ENCODE measurements around the gene PCDHA6. TPM values are rescaled to one million over a fixed set of nuclear protein-coding genes. Genes with fewer than 3 reads are reported as not detected.
"Not testable (repeated sequence)": the region's sequence is repeated elsewhere in the genome, so short reads cannot be mapped to it uniquely, and the experiment has no call there.

Gene PCDHA6, protein sequence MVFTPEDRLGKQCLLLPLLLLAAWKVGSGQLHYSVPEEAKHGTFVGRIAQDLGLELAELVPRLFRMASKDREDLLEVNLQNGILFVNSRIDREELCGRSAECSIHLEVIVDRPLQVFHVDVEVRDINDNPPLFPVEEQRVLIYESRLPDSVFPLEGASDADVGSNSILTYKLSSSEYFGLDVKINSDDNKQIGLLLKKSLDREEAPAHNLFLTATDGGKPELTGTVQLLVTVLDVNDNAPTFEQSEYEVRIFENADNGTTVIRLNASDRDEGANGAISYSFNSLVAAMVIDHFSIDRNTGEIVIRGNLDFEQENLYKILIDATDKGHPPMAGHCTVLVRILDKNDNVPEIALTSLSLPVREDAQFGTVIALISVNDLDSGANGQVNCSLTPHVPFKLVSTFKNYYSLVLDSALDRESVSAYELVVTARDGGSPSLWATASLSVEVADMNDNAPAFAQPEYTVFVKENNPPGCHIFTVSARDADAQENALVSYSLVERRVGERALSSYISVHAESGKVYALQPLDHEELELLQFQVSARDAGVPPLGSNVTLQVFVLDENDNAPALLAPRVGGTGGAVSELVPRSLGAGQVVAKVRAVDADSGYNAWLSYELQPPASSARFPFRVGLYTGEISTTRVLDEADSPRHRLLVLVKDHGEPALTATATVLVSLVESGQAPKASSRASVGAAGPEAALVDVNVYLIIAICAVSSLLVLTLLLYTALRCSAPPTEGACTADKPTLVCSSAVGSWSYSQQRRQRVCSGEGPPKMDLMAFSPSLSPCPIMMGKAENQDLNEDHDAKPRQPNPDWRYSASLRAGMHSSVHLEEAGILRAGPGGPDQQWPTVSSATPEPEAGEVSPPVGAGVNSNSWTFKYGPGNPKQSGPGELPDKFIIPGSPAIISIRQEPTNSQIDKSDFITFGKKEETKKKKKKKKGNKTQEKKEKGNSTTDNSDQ
- total RNA-seq (2014; rRNA removed; shearing (Covaris generic)), result not detected in 2 replicates

- H3K27ac ChIP-seq, result no peak within 1 kb of the TSS
- no peak for DNase-seq (ENCODE audit: low read depth in 1 of 2, low spot score in 2 of 2)
- H3K4me1 ChIP-seq (replicated peaks), result no peaks in the 10 kb centered on the region
- H3K4me3 ChIP-seq, result no peak within 1 kb of the TSS
- H3K36me3 ChIP-seq, result no peaks in the 10 kb centered on the region
- no peaks in the 10 kb centered on the region for H3K27me3 ChIP-seq (replicated peaks)
- peaks cover 5% of the 10 kb centered on the region; the same call in 1 of the 2 replicates for H3K9me3 ChIP-seq (replicated peaks)
These were observed at the start of gene PCDHA6 for GRCh38 chr5:140827704-140828361. PCDHA6 (plus strand) TSS chr5:140827960; CDS start chr5:140828092, 132 bp downstream.

DNA sequence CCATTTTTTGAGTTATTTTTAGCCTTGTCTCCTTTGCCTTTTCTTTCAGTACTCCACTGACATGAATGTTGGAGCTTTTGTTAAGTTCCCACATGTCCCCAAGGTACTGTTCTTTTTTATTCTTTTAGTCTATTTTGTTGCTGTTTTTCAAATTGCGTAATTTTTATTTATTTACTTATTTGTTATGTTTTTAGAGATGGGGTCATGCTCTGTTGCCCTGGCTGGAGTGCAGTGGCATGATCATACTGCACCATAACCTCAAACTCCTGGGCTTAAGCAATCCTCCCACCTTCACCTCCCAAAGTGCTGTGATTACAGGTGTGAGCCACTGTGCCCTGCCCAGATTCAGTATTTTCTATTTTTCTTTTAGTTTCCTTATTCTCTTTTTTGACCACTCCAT lies 47.2 kb upstream of the PCDHA6 start:
- peaks cover 7% of the 10 kb centered on the region; the same call in 1 of the 2 replicates for H3K9me3 ChIP-seq (replicated peaks)
- no peaks in the 10 kb centered on the region for H3K27me3 ChIP-seq (replicated peaks)
- no peak overlapping the region for H3K4me3 ChIP-seq
- H3K4me1 ChIP-seq (replicated peaks), result no peaks in the 10 kb centered on the region
- H3K27ac ChIP-seq, result no peak overlapping the region
- H3K36me3 ChIP-seq, result no peaks in the 10 kb centered on the region
- DNase-seq (ENCODE audit: low read depth in 1 of 2, low spot score in 2 of 2), result no peak

- H3K27ac ChIP-seq, result no peak within 1 kb of the TSS
- no peaks in the 10 kb centered on the region for H3K4me1 ChIP-seq (replicated peaks)
- no peaks in the 10 kb centered on the region for H3K27me3 ChIP-seq (replicated peaks)
- DNase-seq (ENCODE audit: low read depth in 1 of 2, low spot score in 2 of 2), result no peak
- no peak within 1 kb of the TSS for H3K4me3 ChIP-seq
- no peaks in the 10 kb centered on the region for H3K36me3 ChIP-seq
- peaks cover 25% of the 10 kb centered on the region for H3K9me3 ChIP-seq (replicated peaks)
These were observed 41.7 kb upstream of the PCDHA6 start, which contains the start of gene PCDHA1 for GRCh38 chr5:140785905-140786686. PCDHA1 (plus strand) TSS chr5:140786140.

- peaks cover 25% of the 10 kb centered on the region for H3K9me3 ChIP-seq (replicated peaks)
- H3K36me3 ChIP-seq; H3K4me1 ChIP-seq (replicated peaks); H3K27me3 ChIP-seq (replicated peaks); H3K27ac ChIP-seq; H3K4me3 ChIP-seq; DNase-seq (ENCODE audit: low read depth in 1 of 2, low spot score in 2 of 2): not testable (repeated sequence)
These were observed 40.3 kb upstream of the PCDHA6 start for GRCh38 chr5:140787422-140787821.

DNA sequence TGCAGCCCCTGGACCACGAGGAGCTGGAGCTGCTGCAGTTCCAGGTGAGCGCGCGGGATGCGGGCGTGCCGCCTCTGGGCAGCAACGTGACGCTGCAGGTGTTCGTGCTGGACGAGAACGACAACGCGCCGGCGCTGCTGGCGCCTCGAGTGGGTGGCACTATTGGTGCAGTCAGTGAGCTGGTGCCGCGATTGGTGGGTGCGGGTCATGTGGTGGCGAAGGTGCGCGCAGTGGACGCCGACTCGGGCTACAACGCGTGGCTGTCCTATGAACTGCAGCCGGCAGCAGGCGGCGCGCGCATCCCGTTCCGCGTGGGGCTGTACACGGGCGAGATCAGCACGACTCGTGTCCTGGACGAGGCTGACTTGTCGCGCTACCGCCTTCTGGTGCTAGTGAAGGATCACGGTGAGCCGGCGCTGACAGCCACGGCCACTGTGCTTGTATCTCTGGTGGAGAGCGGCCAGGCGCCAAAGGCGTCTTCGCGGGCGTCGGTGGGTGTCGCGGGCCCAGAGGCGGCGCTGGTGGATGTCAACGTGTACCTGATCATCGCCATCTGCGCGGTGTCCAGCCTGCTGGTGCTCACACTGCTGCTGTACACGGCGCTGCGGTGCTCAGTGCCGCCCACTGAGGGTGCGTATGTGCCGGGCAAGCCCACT lies 39.8 kb upstream of the PCDHA6 start:
- DNase-seq (ENCODE audit: low read depth in 1 of 2, low spot score in 2 of 2); H3K4me3 ChIP-seq; H3K36me3 ChIP-seq; H3K27me3 ChIP-seq (replicated peaks); H3K4me1 ChIP-seq (replicated peaks); H3K27ac ChIP-seq: not testable (repeated sequence)
- peaks cover 21% of the 10 kb centered on the region for H3K9me3 ChIP-seq (replicated peaks)

DNA sequence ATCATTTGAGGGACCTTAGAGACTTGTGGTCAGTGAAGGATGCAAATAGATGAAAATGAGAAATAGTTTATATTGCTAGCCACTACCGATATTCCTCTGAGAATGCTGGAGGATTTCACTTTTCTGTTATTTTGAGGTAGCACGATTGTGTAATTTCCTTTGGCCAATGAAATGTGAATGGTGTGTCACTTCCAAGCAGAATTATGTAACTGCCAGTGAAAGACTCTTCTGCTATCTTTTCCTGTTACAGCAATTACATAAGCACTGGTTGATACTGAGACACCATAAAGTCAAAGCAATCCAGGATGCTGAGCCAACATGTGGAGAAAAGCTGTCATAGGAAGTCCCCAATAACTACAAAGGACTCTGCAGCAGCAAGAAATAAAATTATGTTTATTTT lies 36.7 kb upstream of the PCDHA6 start:
- H3K4me1 ChIP-seq (replicated peaks), result no peaks in the 10 kb centered on the region
- H3K4me3 ChIP-seq, result no peak overlapping the region
- no peaks in the 10 kb centered on the region for H3K36me3 ChIP-seq
- peaks cover 19% of the 10 kb centered on the region for H3K9me3 ChIP-seq (replicated peaks)
- no peak overlapping the region for H3K27ac ChIP-seq
- no peak for DNase-seq (ENCODE audit: low read depth in 1 of 2, low spot score in 2 of 2)
- no peaks in the 10 kb centered on the region for H3K27me3 ChIP-seq (replicated peaks)

GRCh38 chr5:140794595-140795258 lies 33.0 kb upstream of the PCDHA6 start, which contains the start of gene PCDHA2:
PCDHA2 (plus strand) TSS chr5:140794852.
- no peaks in the 10 kb centered on the region for H3K27me3 ChIP-seq (replicated peaks)
- no peak within 1 kb of the TSS for H3K4me3 ChIP-seq
- H3K9me3 ChIP-seq (replicated peaks), result peaks cover 9% of the 10 kb centered on the region
- no peak for DNase-seq (ENCODE audit: low read depth in 1 of 2, low spot score in 2 of 2)
- no peak within 1 kb of the TSS for H3K27ac ChIP-seq
- no peaks in the 10 kb centered on the region for H3K4me1 ChIP-seq (replicated peaks)
- no peaks in the 10 kb centered on the region for H3K36me3 ChIP-seq

GRCh38 chr5:140795259-140795641 lies 32.5 kb upstream of the PCDHA6 start:
- Histone ChIP-seq H3K4me1 (replicated peaks) (no peaks in the 10 kb centered on the region), H3K36me3 (no peaks in the 10 kb centered on the region), H3K27ac (no peak overlapping the region), H3K9me3 (replicated peaks) (peaks cover 9% of the 10 kb centered on the region), H3K27me3 (replicated peaks) (no peaks in the 10 kb centered on the region), H3K4me3 (no peak overlapping the region)
- DNase-seq (ENCODE audit: low read depth in 1 of 2, low spot score in 2 of 2), result no peak

DNA sequence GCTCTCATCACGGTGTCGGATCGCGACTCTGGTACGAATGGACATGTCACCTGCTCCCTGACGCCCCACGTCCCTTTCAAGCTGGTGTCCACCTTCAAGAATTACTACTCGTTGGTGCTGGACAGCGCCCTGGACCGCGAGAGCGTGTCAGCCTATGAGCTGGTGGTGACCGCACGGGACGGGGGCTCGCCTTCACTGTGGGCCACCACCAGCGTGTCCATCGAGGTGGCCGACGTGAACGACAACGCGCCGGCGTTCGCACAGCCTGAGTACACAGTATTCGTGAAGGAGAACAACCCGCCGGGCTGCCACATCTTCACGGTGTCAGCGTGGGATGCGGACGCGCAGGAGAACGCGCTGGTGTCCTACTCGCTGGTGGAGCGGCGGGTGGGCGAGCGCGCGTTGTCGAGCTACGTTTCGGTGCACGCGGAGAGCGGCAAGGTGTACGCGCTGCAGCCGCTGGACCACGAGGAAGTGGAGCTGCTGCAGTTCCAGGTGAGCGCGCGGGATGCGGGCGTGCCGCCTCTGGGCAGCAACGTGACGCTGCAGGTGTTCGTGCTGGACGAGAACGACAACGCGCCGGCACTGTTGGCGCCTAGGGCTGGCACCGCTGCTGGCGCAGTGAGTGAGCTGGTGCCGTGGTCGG lies 31.6 kb upstream of the PCDHA6 start:
- not testable (repeated sequence) for H3K4me3 ChIP-seq; H3K9me3 ChIP-seq (replicated peaks); DNase-seq (ENCODE audit: low read depth in 1 of 2, low spot score in 2 of 2); H3K27ac ChIP-seq; H3K4me1 ChIP-seq (replicated peaks); H3K27me3 ChIP-seq (replicated peaks); H3K36me3 ChIP-seq

DNA sequence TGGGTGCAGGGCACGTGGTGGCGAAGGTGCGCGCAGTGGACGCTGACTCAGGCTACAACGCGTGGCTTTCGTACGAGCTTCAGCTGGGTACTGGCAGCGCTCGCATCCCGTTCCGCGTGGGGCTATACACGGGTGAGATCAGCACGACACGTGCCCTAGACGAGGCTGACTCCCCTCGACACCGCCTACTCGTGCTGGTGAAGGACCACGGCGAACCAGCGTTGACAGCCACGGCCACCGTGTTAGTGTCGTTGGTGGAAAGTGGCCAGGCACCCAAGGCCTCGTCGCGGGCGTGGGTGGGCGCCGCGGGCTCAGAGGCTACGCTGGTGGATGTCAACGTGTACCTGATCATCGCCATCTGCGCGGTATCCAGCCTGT lies 31.1 kb upstream of the PCDHA6 start:
- Histone ChIP-seq H3K36me3 (no peaks in the 10 kb centered on the region), H3K27ac (no peak overlapping the region), H3K4me3 (no peak overlapping the region), H3K9me3 (replicated peaks) (peaks cover 12% of the 10 kb centered on the region), H3K4me1 (replicated peaks) (no peaks in the 10 kb centered on the region), H3K27me3 (replicated peaks) (no peaks in the 10 kb centered on the region)
- DNase-seq (ENCODE audit: low read depth in 1 of 2, low spot score in 2 of 2), result no peak

DNA sequence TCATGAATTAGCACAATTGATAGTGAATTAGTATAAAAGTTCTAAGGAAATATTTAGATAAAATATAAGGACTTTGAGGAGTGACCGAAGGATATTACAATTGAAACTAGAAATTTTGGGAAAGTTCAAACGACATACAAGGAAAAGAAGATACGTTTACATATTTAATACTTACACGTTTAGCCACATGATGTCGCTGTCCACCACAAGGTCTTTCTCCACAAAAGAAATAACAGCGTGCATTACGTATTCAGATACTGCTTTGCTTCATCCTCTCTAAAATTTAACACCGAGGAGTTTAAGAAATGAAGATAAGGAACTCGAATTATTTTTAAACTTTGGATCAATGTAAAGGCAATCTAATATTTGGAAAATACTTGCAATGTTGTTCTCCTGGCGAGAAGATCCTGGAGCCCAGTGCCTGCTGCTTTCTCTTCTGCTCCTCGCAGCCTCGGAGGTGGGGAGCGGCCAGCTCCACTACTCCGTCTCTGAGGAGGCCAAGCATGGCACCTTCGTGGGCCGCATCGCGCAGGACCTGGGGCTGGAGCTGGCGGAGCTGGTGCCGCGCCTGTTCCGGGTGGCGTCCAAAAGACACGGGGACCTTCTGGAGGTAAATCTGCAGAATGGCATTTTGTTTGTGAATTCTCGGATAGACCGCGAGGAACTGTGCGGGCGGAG lies 26.8 kb upstream of the PCDHA6 start, which contains the start of gene PCDHA3:
Gene PCDHA3 (plus strand): TSS at position 242 of the 678 bp plus-strand sequence.
- Histone ChIP-seq H3K27me3 (replicated peaks) (no peaks in the 10 kb centered on the region), H3K36me3 (no peaks in the 10 kb centered on the region), H3K4me1 (replicated peaks) (no peaks in the 10 kb centered on the region), H3K27ac (no peak within 1 kb of the TSS), H3K4me3 (no peak within 1 kb of the TSS), H3K9me3 (replicated peaks) (peaks cover 18% of the 10 kb centered on the region)
- DNase-seq (ENCODE audit: low read depth in 1 of 2, low spot score in 2 of 2), result no peak

Measured in SJSA1 (cell line).